ENCODE measurements around the gene NCBP2L. TPM values are rescaled to one million over a fixed set of nuclear protein-coding genes. Genes with fewer than 3 reads are reported as not detected.

Gene NCBP2L
- total and polyA plus RNA-seq, 9 donors, result 0.20 to 1.6 (median 0.52) TPM; not detected in 1

DNA sequence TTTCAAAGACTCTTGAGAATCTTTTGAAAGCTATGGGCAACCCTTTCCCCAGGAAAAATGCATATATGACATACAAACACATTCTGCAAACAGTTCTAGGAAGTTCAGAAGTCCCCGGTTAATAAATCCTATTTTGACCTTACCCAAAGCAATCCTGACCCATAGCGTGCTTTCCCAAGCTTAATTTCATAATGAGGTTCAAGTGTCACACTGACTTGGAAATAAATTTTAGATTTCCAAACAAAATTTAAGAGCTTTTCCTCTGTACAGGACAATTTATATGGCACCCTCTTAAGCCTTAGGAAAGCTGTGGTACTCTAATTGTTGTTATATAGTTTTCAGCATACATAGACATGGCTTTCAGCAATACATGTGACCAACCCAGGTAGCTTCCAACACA lies 59.4 kb downstream of the NCBP2L start:
- H3K36me3 ChIP-seq, result no peaks in the 10 kb centered on the region
- intact Hi-C loops (cut with DNase I), result no loop called here
- no peak overlapping the region for H3K27ac ChIP-seq
- WGBS, 3 donors, result 68 to 85% (median 69%) methylated on average over 2 of the region's 2 CpGs
- TF ChIP-seq EP300 (IDR thresholded peaks at IDR 0.05) (no peak), POLR2A (IDR thresholded peaks at IDR 0.05) (no peak)
- TF ChIP-seq, protein P1, sequence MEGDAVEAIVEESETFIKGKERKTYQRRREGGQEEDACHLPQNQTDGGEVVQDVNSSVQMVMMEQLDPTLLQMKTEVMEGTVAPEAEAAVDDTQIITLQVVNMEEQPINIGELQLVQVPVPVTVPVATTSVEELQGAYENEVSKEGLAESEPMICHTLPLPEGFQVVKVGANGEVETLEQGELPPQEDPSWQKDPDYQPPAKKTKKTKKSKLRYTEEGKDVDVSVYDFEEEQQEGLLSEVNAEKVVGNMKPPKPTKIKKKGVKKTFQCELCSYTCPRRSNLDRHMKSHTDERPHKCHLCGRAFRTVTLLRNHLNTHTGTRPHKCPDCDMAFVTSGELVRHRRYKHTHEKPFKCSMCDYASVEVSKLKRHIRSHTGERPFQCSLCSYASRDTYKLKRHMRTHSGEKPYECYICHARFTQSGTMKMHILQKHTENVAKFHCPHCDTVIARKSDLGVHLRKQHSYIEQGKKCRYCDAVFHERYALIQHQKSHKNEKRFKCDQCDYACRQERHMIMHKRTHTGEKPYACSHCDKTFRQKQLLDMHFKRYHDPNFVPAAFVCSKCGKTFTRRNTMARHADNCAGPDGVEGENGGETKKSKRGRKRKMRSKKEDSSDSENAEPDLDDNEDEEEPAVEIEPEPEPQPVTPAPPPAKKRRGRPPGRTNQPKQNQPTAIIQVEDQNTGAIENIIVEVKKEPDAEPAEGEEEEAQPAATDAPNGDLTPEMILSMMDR (IDR thresholded peaks at IDR 0.05), result no peak
- no peaks in the 10 kb centered on the region for H3K9me3 ChIP-seq
- no peak overlapping the region for H3K4me3 ChIP-seq
- H3K27me3 ChIP-seq, result no peaks in the 10 kb centered on the region
- no peak for DNase-seq
- H3K4me1 ChIP-seq (ENCODE audit: insufficient read depth), result no peaks in the 10 kb centered on the region

DNA sequence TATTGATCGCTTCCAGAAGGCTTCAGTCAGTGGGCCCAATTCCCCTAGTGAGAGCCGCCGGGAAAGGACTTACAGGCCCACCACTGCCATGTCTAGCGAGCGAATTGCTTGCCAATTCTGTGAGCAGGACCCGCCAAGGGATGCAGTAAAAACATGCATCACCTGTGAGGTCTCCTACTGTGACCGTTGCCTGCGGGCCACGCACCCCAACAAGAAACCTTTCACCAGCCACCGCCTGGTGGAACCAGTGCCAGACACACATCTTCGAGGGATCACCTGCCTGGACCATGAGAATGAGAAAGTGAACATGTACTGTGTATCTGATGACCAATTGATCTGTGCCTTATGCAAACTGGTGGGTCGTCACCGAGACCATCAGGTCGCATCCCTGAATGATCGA lies 63.4 kb downstream of the NCBP2L start:
- Histone ChIP-seq H3K27me3 (no peaks in the 10 kb centered on the region), H3K27ac (no peak overlapping the region), H3K4me1 (ENCODE audit: insufficient read depth) (peaks cover 1% of the 10 kb centered on the region), H3K4me3 (no peak overlapping the region), H3K36me3 (no peaks in the 10 kb centered on the region), H3K9me3 (no peaks in the 10 kb centered on the region)
- 84 to 92% (median 85%) methylated on average over 15 of the region's 15 CpGs for WGBS, 3 donors
- DNase-seq, result no peak
- no peak for TF ChIP-seq EP300 (IDR thresholded peaks at IDR 0.05)
- no peak for TF ChIP-seq POLR2A (IDR thresholded peaks at IDR 0.05)
- TF ChIP-seq, protein P1 (IDR thresholded peaks at IDR 0.05), result no peak
- intact Hi-C loops (cut with DNase I), result no loop called here

GRCh38 chrX:107842715-107843400 lies 65.3 kb downstream of the NCBP2L start:
- Histone ChIP-seq H3K4me1 (ENCODE audit: insufficient read depth) (peaks cover 1% of the 10 kb centered on the region), H3K27me3 (no peaks in the 10 kb centered on the region), H3K27ac (no peak overlapping the region), H3K4me3 (no peak overlapping the region), H3K36me3 (no peaks in the 10 kb centered on the region), H3K9me3 (no peaks in the 10 kb centered on the region)
- DNase-seq, result no peak
- 49 to 61% (median 52%) methylated on average over 6 of the region's 6 CpGs for WGBS, 3 donors
- intact Hi-C loops (cut with DNase I), result no loop called here
- TF ChIP-seq, protein P1 (IDR thresholded peaks at IDR 0.05), result no peak
- no peak for TF ChIP-seq POLR2A (IDR thresholded peaks at IDR 0.05)

Other genes with a start within 250 kb of the NCBP2L start
- gene PRPS1, start 149.2 kb upstream of the NCBP2L start, total RNA-seq, result 10 to 100 TPM; 19.6 to 40.9 (median 32.8) TPM
- gene PRPS1, start 149.2 kb upstream of the NCBP2L start, polyA plus RNA-seq, result 10 to 100 TPM; 20.0 to 72.3 TPM
- gene TSC22D3, start 1.9 kb upstream of the NCBP2L start, total RNA-seq, result 100 to 1,000 TPM in 6 of 7 donors, 10 to 100 TPM in 1; 91.5 to 645 (median 365) TPM
- gene TSC22D3, start 1.9 kb upstream of the NCBP2L start, polyA plus RNA-seq, result 100 to 1,000 TPM; 221 to 241 TPM
- 10 to 100 TPM; 15.9 to 29.6 (median 24.0) TPM for gene MID2, start 48.1 kb downstream of the NCBP2L start, total RNA-seq
- gene MID2, start 48.1 kb downstream of the NCBP2L start, polyA plus RNA-seq, result 10 to 100 TPM in 1 of 2 donors, 1 to 10 TPM in 1; 4.3 to 19.8 TPM
- not detected for gene TEX13B, start 204.6 kb downstream of the NCBP2L start, total RNA-seq
- not detected for gene TEX13B, start 204.6 kb downstream of the NCBP2L start, polyA plus RNA-seq

All from ovary (tissue), 9 donors.